GM23248 (cell line): ENCODE data around the gene ZNF574.

ENCODE experiments used
- EZH2 ChIP-seq: fragments of 200-600 bp; sonication (generic); IDR thresholded peaks from 2 replicates; pipeline ENCODE4 v1.6.1; 2018; ENCODE audit warnings: antibody characterized with exemption, mild to moderate bottlenecking; ENCODE audit not compliant: insufficient read depth, poor library complexity, severe bottlenecking
- EZH2phosphoT487 ChIP-seq: fragments of 200-600 bp; sonication (generic); IDR thresholded peaks from 2 replicates; pipeline ENCODE4 v1.6.1; 2018; ENCODE audit warnings: antibody characterized with exemption, moderate library complexity, mild to moderate bottlenecking, low read depth; ENCODE audit not compliant: insufficient read depth

- TF ChIP-seq EZH2phosphoT487 (no peak), EZH2 (no peak)
Observed at GRCh38 chr19:42068361-42068755, 7.6 kb upstream of the ZNF574 start.
